Measurements from ENCODE around the gene PMS1. TPM values are rescaled to one million over a fixed set of nuclear protein-coding genes. Genes with fewer than 3 reads are reported as not detected.
"Not testable (repeated sequence)": the region's sequence is repeated elsewhere in the genome, so short reads cannot be mapped to it uniquely, and the experiment has no call there.

Gene PMS1
- polyA plus RNA-seq, 5 donors, result 39.0 to 61.0 (median 44.8) TPM

DNA sequence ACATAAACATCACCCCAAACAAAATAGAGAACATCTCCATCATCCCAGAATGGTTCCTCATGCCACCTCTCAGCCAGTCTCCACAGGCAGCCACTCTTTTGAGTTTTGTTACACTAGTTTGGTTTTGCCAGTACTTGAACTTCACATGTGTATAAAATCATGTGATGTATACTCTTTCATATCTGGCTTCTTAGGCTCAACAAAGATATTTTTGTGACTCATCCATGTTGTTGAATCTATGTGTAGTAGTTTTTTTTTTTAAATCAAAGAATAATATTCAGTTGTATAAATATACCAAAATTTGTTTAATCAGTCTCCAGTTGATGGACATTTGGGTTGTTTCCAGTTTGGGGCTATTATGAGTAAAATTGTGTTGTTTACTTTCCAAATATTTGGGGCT is 75.9 kb downstream of the PMS1 start:
- no peak for DNase-seq

DNA sequence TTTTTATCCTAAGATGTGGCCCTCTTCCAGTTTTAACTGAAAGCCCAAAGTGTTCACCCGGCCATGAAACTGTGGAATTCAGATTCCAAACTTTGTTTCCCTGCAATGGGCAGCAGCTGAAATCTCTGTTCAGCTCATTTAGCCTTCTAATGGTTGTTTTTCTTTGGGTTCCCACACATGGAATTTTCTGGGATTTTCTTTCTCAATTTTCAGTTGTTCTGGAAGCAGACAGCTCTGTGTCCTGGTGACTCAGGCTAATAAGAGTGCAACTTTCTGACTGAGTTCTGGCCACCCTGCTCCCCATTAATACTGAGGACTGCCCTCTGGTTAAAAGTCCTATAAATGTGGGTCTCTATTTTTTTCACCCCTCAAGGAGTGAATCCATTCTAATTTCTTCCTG is 78.5 kb downstream of the PMS1 start:
- DNase-seq, result no peak

DNA sequence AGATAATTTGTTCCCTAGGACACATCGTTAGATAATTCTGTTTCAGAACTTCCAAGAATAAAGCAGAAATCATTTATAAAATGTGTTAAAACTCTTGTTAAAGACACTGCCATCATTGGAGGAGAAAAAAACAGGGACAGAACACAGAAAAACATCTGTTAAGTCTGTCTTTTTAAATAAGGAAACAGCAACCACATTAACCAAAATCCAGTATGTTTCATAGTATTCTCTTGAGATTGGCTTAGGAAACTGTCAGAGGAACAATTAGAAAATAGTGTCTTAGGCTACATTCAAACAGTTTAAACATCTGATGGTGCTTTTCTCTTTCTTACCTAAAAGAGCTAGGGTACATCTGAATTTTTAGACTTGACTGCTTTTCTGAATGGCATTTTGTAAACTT is 81.6 kb downstream of the PMS1 start:
- DNase-seq, result no peak

DNA sequence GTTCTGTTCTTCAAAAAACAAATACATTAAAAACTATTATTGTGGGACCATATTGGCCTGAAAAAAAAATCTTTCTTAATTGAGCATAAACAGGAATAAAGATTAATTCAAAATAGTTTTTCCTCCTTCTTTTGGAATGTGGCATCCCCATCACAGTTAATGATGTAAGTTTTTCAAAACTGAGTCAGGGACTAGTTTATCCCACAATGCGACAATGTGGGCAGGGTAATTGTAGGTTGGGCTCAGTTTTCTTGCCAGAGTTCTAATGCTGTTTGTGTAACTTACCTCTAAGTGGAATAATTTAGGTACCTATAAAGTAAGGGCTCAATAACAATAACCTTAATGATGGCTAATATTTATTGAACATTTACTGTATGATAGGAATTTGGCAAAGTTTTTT is 82.0 kb downstream of the PMS1 start:
- no peak for DNase-seq

DNA sequence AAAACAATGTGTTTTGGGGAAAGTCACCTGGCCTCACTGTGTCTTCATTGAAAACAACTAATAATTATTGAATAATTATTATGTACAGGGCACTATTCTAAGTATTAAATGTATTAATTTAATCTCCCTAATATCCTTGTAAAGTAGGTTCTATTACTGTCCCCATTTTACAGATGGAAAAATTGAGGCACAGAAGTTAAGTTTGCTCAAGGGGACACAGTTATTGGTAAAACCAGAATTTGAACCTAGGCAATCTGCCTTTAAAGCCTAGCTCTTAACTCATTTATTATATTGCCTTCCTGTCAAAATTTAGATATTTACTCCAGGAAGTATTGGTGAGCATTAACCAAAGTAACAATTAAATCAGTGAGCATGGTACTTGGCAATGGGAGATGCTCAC is 84.6 kb downstream of the PMS1 start:
- DNase-seq, result no peak

DNA sequence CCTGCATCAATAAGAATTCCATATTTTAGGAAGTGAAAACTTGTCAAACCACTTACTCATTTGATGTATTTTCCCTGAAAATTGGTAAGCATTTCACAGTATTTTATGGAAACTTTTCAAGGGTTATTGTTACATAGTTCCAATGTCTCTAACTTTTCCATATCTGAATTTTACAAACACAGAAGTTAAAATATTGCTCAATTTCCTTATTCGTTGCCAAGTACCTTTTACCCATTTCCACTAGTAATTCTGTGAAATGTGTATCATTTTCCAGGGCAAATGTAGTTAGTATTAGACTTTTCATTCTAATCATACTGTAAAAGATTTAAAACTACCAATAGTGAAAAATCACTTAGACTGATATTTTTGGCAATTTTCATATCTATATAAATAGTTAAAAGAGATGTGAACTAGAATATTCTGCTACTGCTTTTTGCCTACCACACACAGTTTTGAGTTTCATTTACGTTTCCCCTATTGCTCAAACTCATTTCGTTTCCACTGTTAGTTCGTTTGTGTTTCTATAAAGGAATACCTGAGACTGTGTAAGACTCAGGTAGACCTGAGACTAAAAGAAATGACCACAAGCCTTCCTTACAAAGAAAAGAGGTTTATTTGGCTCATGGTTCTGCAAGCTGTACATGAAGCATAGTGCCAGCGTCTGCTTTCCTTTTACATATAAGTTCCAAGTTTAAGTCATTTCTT is 86.3 kb downstream of the PMS1 start:
- no peak for DNase-seq

DNA sequence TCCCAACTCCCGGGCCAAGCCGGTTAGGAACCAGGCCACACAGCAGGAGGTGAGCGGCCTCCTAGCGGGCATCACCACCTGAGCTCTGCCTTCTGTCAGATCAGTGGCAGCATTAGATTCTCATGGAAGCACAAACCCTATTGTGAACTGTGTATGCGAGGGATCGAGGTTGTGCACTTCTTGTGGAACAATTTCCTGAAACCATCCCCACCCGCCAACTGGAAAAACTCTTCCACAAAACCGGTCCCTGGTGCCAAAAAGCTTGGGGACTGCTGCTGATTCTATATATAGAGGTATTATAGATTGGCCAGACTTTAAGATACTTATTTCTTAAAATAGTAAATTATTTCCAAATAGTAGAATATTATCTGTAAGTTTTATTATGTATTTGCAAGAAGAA is 89.4 kb downstream of the PMS1 start:
- no peak for DNase-seq

DNA sequence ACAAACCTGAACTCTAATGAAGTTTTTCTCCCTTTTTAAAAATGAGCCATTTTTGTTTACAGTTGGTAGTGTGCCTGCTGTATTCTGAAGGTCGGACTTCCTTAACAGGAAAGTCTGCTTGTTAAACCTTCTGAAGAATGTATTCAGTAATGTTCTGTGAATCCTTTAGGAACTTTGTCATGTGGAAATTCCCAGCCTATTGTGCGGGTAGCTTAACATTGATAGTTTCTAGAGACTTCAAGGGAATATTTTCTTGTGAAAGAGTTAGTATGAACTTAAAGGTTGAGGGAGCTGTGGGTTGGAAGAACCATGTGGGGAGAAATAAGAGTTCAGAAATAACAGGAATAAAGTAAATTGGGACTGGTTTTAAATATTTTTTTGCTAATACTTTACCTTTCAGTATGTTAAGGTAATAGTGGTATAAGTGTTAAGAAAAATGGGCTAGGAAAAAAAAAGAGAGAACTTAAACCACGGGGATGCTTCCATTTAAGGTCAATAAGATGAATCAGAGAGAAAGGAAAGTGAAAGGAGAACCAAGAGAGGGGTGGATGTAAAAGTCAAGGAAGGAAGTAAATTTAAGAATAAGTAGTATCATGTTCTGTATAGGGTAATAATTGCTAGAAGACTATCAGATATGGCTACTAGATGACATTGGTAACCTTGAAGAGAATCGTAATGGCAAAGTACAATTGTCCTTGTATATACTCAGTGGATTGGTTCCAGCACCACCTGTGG is 90.5 kb downstream of the PMS1 start:
- DNase-seq, result no peak

DNA sequence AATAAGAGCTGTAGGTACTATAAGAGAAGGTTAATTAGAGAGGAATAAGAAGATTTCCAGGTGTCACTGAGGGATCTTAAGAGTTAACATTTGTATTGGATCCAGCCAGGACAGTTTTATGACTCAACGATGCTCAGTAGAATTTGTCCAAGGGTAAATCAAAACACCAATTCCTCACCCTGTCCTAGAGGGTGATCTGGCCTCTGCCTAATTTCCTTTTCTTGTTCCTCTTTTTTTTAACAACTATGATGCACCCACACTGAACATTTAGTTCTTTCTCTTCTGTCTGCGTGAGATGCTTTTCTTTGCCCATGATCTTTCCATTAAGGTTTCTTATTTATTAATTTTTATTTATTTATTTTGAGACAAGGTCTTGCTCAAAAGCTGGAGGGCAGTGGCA is 92.0 kb downstream of the PMS1 start:
- DNase-seq, result no peak

DNA sequence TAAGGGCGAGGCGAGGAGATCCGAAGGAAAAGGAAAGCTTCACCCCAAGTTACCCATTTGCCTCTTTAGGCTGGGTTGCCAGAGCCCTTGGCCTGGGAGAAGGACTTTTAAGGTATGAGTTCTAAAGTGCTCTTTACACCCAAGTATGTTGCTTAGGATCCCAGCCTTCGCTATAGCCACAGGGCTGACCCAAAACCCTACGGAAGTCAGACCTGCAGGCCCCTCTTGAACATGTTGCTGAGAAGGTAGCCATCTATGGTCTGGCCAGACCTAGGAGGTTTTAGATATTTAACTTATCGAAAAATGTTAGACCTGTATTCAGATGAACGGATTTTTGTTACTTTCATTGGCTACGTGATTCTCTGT is 95.4 kb downstream of the PMS1 start:
- DNase-seq, result no peak

DNA sequence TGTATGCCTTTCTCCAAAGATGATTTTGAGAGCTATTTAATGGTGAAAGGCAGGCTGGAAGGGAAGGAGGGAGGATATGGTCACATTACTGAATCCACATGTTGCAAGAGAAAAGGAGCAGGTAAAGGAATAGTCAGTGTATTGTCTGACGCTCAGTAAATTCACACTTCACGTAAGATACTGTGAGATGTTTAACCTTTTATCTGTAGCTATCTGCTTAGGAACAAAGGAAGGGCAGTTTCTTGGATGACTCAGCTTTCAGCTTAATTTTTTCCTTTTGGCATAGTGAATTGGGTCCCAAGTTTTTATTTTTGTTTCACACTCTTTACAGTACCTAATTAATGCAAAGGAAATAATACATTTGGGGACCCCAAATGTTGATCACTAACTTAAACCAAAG is 96.2 kb downstream of the PMS1 start:
- DNase-seq, result no peak

DNA sequence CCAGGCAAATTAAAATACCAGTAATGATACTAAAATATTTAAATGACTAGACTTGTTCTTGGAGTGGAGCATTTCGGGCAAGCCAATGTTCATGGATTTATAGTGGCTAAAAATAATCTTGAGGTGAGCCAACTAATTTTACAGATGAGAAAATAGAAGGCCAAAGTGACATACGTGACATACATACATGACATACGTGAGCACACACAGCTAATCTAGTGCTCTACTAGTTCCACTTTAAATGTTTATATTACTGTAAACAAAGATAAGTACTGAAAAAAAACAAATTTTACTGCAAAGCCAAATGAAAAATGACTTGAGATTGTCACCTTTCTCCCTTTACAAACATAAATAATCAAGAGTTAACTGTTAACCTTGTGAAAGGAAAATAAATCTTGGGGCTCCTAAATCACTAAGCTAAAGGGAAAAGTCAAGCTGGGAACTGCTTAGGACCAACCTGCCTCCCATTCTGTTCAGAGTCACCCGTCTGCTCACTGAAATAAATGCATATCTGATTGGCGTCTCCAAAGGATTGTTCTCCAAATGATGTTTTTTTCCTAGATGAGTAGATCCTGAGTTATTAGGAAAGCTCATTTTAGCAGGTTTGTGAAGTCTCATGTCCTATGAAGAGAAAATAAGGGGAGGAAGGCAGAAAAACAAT is 96.7 kb downstream of the PMS1 start:
- DNase-seq, result no peak

DNA sequence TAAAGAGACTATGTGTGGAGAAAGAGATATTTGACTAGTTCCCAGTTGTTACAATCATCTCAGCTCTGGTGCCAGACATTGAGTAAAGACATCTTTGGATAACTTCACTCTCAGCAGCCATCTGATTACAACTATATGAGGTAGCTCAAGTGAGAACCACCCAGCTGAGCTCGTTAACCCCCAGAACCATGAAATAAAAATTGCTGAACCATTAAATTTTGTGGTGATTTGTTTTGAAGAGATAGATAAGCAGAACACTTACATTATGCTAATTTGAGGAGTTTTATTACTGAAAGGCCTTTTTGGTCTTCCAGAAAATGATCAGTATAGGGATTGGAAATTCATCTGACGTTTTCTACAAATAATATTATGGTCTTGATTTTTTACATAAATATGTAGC is 101.1 kb downstream of the PMS1 start:
- DNase-seq, result no peak

DNA sequence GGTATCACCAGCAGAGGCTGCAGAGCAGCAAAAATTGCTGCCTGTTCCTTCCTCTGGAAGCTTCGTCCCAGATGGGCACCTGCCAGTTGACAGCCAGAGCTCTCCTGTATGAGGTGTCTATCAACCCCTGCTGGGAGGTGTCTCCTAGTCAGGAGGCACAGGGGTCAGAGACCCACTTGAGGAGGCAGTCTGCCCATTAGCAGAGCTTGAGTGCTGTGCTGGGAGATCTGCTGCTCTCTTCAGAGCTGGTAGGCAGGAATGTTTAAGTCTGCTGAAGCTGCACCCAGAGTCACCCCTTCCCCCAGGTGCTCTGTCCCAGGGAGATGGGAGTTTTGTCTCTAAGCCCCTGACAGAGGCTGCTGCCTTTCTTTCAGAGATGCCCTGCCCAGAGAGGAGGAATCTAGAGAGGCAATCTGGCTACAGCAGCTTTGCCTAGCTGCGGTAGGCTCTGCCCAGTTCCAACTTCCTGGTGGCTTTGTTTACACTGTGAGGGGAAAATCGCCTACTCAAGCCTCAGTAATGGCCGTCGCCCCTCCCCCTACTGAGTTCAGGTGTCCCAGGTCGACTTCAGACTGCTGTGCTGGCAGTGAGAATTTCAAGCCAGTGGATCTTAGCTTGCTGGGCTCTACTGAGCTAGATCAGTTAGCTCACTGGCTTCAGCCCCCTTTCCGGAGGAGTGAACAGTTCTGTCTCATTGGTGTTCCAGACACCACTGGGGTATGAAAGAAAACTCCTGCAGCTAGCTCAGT is 108.5 kb downstream of the PMS1 start:
- DNase-seq, result not testable (repeated sequence)

DNA sequence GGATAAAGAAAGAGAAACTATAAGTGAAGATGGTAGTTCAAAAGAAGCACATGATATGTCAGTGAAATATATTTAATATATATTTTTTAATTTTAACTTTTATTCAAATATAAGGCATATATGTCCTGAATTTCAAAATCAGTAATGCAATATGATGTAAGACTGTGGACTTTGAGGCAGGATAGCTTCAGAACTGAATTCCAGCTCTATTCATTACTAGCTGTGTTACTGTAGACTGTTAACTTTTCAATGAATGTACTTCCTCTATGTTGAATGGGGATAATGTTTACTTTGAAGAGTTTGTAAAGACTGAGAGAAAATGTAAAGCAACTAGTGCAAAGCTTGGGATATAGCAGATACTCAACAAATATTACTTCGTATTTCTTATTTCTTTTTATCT is 112.6 kb downstream of the PMS1 start:
- DNase-seq, result no peak

DNA sequence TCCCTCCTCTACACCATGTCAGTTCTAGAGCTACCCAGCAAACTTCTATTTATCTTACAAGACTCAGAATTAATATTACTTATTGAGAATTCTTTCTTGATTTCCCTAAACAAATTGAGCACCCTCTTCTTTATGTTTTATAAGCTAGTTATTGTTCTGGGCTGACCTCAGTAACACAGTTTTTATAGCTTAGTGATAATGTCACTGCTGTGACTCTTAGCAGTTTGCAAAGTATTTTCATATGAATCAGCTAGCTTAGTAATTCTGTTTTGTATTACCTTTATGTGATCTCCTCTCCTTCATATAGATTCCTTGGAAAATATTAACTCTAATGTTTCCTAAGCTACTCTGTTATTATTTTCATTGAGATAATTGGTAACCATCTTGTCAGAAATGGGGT is 114.9 kb downstream of the PMS1 start:
- DNase-seq, result no peak

DNA sequence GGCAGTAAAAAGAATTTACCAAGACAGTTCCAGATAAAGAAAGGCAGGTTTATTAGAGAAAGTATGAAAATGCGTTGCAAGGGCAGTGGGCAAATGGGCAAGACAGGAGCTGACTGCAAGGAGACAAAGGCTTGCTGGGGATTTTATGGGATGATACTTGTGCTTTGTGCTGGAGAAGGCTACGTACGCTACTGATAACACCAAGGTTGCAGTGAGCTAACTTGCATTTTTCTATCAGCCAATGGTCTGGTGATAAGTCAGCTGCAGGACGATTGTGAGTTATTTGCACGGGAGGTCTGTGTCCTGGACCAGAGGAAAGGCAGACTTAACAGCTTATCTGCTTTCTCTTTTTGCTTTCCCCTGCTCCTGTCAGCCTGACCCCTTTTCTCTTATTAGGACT is 116.5 kb downstream of the PMS1 start:
- no peak for DNase-seq

DNA sequence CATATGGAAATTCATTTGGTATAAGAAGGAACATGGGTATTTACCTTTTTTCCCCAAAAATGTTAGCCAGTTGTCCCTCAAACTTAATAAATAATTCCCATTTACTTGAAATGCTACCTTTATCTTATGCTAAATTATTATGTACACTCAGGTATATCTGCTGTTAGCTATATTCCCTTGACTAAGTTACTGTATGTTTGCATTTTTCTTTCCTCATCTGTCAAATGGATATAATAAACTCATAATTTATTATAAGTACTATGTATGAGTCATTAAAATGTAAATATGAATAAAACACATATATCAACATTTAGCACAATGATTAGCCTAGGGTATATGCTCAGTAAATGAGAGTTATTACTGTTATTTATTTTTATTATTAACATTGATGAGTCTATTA is 117.4 kb downstream of the PMS1 start:
- DNase-seq, result no peak

DNA sequence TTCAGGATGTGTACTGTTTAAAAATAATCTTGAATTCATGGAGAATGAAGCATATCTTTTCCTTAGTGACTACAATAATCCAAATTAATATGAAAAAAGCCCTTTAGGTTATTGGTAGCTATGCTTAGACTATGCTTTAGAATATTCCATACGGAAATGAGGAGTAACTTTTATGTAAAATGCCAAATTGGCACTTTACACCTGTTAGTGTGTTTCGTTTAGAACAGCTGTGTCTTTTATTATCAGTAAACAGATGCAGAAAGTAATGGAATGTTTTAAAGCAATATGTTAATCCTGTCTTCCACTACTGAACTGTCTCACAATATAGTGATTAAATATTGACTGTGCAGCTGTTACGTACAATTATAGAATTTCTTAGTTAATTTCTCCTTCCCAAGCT is 129.6 kb downstream of the PMS1 start:
- no peak for DNase-seq

DNA sequence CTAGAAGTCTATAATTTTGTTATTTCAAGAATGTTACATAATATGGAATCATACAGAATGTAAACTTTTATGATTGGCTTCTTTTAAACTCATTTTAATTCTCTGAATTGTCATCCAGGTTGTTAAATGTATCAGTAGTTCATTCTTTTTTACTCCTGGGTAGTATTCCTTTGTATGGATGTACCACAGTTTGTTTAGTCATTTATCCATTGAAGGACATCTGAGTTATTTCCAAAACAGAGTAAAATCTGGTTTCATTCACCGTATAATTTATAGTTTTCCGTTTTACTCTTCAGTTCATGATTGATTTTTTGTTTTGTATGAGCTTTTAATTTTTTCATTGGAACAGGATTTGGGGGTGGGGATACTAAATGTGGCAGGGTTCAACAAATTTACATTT is 132.4 kb downstream of the PMS1 start:
- no peak for DNase-seq

All from right lung (tissue), 5 donors.